GM21367 (cell line): ENCODE results near the gene LOX.

Experiments
- ATAC-seq: cut with Tn5 transposase; IDR thresholded peaks from one replicate; pipeline ENCODE4 v1.9.1; 2021; ENCODE audit not compliant: unreplicated experiment

Gene LOX

GRCh38 chr5:122078116-122079110 is at the start of gene LOX:
LOX (minus strand) TSS chr5:122078259; CDS start chr5:122077985, 274 bp downstream.
- no peak for ATAC-seq

- ATAC-seq: no peak
Observed at GRCh38 chr5:122126756-122127321, 48.8 kb upstream of the LOX start.

GRCh38 chr5:122126177-122126755 is 48.2 kb upstream of the LOX start:
- ATAC-seq: no peak

GRCh38 chr5:122124766-122125165 is 46.7 kb upstream of the LOX start:
- ATAC-seq: no peak

- no peak for ATAC-seq
Observed at GRCh38 chr5:122121479-122122465, 43.7 kb upstream of the LOX start.

GRCh38 chr5:122120957-122121356 is 42.9 kb upstream of the LOX start:
- no peak for ATAC-seq

- ATAC-seq: no peak
Observed at GRCh38 chr5:122120493-122120892, 42.4 kb upstream of the LOX start.

GRCh38 chr5:122119205-122119604 is 41.1 kb upstream of the LOX start:
- no peak for ATAC-seq

GRCh38 chr5:122118356-122118948 is 40.4 kb upstream of the LOX start:
- no peak for ATAC-seq

GRCh38 chr5:122114501-122114900 is 36.4 kb upstream of the LOX start:
- ATAC-seq: no peak

GRCh38 chr5:122112733-122113558 is 34.9 kb upstream of the LOX start:
- ATAC-seq: no peak

GRCh38 chr5:122112063-122112462 is 34.0 kb upstream of the LOX start:
- ATAC-seq: no peak

- ATAC-seq: no peak
Observed at GRCh38 chr5:122111460-122111859, 33.4 kb upstream of the LOX start.

- no peak for ATAC-seq
Observed at GRCh38 chr5:122110987-122111386, 32.9 kb upstream of the LOX start.

- no peak for ATAC-seq
Observed at GRCh38 chr5:122107016-122107415, 29.0 kb upstream of the LOX start.

- ATAC-seq: no peak
Observed at GRCh38 chr5:122105909-122106308, 27.9 kb upstream of the LOX start.

- no peak for ATAC-seq
Observed at GRCh38 chr5:122102825-122103224, 24.8 kb upstream of the LOX start.

GRCh38 chr5:122101636-122102285 is 23.7 kb upstream of the LOX start:
- ATAC-seq: peak; percentile 85
